ENCODE results near the gene TP53RK.

TP53RK gene

GRCh38 chr20:46657137-46657536, 32.1 kb downstream of the TP53RK start:
- no peak for DNase-seq

- no peak for DNase-seq
Measured at GRCh38 chr20:46652699-46653098, 36.5 kb downstream of the TP53RK start.

GRCh38 chr20:46651091-46651962, 37.9 kb downstream of the TP53RK start, which contains the start of gene SLC13A3:
TSS of gene SLC13A3 (minus strand) at chr20:46651459. CDS start at chr20:46651421, 38 bp downstream.
- DNase-seq, result no peak

GRCh38 chr20:46650575-46651090, 38.6 kb downstream of the TP53RK start:
- no peak for DNase-seq

GRCh38 chr20:46649965-46650542, 39.2 kb downstream of the TP53RK start:
- no peak for DNase-seq

- DNase-seq, result no peak
Measured at GRCh38 chr20:46649650-46649949, 39.6 kb downstream of the TP53RK start.

- DNase-seq, result no peak
Measured at GRCh38 chr20:46648903-46649649, 40.2 kb downstream of the TP53RK start.

GRCh38 chr20:46647469-46647868, 41.8 kb downstream of the TP53RK start:
- DNase-seq, result no peak

- DNase-seq, result no peak
Measured at GRCh38 chr20:46646659-46647380, 42.4 kb downstream of the TP53RK start.

- no peak for DNase-seq
Measured at GRCh38 chr20:46646122-46646521, 43.1 kb downstream of the TP53RK start.

GRCh38 chr20:46644733-46645132, 44.5 kb downstream of the TP53RK start:
- no peak for DNase-seq

GRCh38 chr20:46644160-46644559, 45.1 kb downstream of the TP53RK start:
- DNase-seq, result no peak

GRCh38 chr20:46642969-46643343, 46.3 kb downstream of the TP53RK start:
- DNase-seq, result no peak

- DNase-seq, result no peak
Measured at GRCh38 chr20:46642265-46642968, 46.8 kb downstream of the TP53RK start.

- no peak for DNase-seq
Measured at GRCh38 chr20:46641424-46641823, 47.8 kb downstream of the TP53RK start.

GRCh38 chr20:46640536-46641311, 48.5 kb downstream of the TP53RK start:
- DNase-seq, result no peak

GRCh38 chr20:46640044-46640443, 49.2 kb downstream of the TP53RK start:
- DNase-seq, result no peak

- DNase-seq, result no peak
Measured at GRCh38 chr20:46639587-46639986, 49.7 kb downstream of the TP53RK start.

GRCh38 chr20:46638898-46639274, 50.4 kb downstream of the TP53RK start:
- DNase-seq, result no peak

- DNase-seq, result no peak
Measured at GRCh38 chr20:46638134-46638897, 50.9 kb downstream of the TP53RK start.
